Activated CD4-positive, CD25-positive, alpha-beta regulatory T cell treated with anti-CD3 and anti-CD28 coated beads, Interleukin-2, amount 50 U/mL, for 24 hours (primary cell): ENCODE results near the gene VIL1.

Experiments
- ATAC-seq, 2 donors: fragments of 150-1000 bp; cut with Tn5 transposase; one replicate each; pipeline ENCODE4 v1.10.0; 2021; ENCODE audit warnings: mild to moderate bottlenecking in 1 of 2, moderate library complexity in 1 of 2

Gene VIL1

DNA sequence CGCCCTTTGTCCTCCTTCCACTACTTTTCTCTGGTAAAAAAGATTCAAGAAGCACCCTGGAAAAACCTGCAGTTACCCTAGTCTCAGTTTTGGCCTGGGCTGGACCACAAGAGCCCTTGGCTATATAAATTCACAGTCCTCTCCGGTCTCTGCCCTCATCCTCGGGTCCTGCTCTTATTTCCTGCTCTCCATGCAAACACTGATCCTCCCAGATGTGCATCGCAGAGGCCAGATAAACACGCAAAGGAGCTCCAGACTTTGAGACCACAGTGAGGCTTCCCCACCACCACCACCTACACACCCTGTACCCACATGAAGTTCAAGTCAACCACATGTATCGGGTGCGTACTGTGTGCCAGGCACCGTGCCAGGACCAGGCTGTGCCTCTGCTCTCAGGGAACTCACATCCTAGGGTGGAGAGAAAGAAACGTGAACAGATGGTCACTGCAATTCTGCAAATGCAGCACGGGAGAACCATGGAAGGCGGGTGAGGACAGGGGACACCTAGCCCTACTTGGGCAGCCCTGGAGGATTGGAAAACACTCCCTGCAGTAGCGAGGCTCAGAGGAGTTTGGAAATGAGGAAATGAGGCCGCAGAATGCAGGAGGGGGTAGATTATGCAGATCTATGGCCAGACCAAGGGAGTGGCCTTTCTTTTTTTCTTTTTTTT is 11.8 kb upstream of the VIL1 start:
- peak; percentile 21 to 25 for ATAC-seq

DNA sequence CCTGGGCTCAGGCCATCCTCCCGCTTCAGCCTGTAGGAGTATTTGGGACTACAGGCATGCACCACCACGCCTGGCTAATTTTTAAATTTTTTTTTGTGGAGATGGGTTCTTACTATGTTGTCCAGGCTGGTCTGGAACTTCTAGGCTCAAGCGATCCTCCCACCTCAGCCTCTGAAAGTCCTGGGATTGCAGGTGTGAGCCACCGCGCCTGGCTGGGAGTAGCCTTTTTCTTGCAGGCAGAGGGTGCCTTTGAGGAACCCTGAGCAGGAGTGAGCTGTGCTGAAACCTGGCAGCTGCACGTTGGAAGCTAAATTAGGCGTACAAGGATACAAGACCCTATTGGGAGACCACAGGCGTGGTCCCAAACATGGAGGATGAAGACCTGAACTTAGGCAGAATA is 11.2 kb upstream of the VIL1 start:
- no peak for ATAC-seq

DNA sequence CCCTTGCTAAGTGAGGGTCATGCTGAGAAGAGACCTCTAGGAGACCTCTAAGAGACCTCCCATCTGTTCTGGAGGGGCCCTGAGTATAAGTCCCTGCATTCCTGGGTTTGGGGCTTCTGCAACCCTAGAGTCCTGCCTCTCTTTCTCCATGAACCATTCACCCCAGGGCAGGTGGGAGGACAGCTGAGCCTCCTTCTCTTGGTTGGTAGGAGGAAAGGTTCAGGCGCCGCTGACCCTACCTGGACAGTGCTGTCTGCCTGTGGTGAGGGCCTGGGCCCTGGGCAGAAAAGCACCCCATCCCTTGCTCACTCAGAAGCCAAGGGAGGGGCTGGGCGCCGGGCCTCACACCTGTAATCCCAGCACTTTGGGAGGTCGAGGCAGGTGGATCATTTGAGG is 604 bp upstream of the VIL1 start:
- ATAC-seq: no peak

DNA sequence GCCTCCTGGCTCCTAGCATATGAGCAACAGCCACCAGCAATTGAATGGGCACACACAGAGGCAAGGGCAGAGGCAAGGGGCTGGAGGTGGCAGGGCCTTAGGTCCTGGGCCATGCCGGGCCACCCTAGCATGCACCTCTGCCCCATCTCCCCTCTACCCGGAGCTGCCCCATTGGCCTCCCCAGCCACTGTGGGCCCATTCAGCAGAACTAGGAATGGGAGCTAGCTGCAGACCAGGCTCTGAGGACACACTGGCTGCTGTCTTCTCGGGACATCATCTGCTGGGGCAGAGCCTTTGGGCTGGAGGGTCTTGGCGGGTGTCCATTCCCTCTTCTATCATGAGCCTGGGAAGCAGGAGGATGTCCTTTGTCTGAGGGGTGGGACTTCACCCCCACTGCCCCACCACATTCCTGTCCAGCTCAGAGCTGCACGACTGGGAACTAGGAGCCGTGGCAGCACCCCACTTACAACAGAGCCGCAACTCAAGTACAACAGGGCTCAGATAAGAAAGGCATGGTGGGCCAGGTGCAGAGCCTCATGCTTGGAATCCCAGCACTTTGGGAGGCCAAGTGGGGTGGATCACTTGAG is 800 bp downstream of the VIL1 start:
- no peak for ATAC-seq

DNA sequence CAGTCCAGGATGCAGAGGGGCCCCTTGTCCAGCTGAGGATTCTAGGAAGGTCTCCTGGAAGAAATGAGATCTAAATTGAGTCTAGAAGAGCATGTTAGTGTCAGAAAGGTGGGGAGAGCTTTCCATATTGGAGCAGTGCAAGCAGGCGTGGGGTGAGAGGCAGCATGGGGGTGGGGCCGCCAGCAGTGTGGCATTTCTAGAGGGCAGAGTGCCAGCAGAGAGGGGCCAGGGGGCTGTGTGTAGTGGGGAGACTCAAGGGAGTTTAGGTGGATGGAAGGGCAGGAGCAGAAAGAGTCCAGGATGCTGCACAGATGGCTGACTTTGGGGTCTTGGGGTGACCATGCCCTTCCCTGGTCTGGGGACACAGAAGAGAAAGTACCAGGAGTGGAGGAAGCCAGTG is 2.1 kb downstream of the VIL1 start:
- no peak for ATAC-seq

DNA sequence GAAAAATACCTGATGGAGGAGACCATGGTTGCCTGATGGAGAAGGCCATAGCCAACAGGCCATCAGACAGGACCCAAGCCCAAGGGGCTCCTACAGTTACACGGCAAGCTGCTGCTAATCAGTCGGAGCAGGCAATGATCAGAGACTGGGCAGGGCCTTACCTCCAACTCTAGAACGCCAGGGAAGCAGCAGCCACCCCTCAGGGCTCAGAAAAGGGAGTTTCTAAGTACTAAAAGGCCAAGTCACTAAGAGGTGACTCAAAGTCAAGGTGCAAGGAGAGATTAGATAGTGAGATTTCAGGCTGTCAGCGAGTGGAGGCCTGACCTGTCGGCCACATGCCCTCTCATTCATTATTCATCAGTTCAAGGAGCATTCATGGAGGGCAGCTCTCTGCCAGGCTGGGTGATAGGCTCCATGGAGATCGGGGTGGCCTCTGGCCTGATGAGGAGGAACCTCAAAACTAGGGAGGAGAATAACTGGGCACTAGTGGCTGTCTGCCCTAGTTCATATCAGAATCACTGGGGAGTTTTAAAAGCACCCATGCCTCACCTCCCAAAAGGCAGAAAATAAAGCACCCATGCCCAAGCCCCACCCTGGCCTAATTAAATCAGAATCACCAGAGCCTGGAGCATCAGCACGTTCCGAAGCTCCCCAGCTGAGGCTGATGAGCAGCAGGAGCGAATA is 3.6 kb downstream of the VIL1 start:
- ATAC-seq: no peak

DNA sequence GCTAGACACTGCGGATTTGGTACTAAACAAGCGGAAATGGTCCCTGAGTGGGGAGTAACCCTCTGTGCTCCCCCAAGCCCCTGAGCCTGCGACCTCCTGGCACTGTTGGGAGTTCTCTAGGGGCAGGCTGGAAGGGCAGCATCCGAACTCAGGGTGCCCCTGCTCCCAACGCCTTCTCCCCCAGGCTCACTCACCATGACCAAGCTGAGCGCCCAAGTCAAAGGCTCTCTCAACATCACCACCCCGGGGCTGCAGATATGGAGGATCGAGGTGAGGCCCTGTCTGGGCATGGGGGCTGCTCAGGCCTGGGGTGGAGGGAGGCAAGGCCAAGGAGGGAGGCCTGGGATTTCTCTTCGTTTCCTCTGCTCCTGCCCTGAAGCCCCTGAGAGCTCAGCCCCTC is 4.7 kb downstream of the VIL1 start:
- no peak for ATAC-seq

DNA sequence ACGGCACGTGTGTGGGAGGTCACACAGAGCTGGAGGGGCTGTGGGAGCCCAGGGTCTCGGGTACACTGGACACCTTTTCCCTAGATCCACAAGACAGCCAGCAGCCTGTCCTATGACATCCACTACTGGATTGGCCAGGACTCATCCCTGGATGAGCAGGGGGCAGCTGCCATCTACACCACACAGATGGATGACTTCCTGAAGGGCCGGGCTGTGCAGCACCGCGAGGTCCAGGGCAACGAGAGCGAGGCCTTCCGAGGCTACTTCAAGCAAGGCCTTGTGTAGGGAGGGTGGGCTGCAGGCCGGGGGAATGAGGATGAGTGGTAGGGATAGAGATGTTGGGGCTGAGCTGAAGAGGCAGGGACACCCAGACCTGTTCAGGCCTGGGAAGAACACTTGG is 6.6 kb downstream of the VIL1 start:
- no peak for ATAC-seq

DNA sequence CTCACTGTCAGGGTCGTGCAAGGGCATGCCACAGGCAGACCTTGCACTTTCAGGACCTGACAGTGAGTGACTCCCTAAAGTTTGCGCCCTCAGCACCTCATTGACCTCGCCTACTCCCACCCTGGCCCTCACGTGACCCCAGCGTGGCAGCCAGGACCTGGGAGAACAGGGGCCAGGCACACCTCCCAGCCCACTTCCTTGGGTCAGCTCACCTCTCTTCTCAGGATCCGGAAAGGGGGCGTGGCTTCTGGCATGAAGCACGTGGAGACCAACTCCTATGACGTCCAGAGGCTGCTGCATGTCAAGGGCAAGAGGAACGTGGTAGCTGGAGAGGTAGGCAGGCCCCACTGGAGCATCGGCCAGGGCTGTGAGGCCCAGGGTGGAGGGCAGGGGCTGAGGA is 8.8 kb downstream of the VIL1 start:
- no peak for ATAC-seq

DNA sequence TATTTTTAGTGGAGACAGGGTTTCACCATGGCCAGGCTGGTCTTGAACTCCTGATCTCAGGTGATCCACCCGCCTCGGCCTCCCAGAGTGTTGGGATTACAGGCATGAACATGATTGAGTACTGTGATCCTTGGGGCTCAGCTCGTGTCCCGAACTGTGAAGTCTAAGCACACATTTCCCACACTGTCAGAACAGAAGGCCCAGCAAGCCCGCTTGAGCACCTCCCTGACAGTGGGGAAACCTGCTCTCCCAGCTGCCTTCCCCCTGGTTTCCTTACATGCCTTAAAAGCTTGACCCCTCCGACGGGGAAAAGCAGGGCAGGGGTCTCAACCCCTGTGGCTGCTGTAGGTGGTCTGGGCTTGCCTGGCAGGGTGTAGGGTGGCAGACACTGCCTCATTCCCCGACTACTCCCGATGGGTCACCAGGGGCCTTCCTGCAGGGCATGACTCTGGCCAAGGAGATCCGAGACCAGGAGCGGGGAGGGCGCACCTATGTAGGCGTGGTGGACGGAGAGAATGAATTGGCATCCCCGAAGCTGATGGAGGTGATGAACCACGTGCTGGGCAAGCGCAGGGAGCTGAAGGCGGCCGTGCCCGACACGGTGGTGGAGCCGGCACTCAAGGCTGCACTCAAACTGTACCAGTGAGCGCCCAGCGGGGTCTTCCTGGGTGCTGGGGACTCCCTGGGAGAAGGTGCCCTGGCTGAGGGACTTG is 10.1 kb downstream of the VIL1 start:
- no peak for ATAC-seq

DNA sequence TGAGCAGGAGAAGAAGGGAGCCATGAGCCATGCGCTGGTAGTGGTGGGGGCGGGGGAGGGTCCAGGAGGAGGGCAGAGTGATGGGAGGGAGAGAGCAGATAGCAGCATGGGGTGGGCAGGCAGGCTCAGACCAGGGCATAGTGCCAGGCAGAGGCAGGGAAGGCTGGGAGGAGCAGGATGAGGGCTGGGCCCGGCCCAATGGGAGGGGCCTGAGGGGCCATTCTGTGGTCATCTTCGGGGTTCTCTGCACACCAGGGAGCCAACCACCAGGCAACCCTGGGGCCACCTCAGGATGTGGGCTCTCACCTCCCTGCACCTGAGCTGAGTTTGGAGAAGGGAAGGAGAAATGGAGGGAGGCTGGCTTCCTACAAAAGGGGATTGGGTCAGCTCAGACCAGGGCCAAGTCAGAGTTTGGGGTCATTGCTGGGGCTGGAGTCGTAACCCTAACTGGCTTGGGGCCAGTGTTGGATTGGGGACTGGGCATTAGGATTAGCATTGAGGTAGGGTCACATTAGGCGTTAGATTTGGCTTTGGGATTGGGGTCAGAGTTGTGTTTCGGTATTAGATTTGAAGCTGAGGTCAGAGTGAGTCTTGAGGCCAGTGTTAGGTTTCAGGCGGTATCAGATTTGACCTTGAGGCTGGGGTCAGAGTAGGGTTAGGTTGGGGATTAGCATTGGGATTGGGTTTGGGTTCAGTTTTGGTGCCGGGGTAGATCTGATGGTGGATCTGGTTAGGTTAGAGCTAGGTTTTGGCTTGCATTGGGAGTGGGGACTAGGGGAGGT is 11.2 kb downstream of the VIL1 start:
- ATAC-seq: no peak

DNA sequence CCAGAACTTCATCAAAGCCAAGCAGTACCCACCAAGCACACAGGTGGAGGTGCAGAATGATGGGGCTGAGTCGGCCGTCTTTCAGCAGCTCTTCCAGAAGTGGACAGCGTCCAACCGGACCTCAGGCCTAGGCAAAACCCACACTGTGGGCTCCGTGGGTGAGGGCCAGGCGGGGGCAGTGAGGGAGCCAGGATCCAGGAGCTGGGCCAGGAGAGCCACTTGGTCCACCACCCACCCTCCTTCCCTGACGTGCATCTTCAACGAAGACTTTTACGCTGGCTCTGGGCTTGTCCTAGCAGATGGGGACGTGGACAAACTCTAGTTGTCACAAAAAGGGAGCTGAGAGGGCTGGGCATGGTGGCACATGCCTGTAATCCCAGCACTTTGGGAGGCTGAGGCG is 11.8 kb downstream of the VIL1 start:
- no peak for ATAC-seq

DNA sequence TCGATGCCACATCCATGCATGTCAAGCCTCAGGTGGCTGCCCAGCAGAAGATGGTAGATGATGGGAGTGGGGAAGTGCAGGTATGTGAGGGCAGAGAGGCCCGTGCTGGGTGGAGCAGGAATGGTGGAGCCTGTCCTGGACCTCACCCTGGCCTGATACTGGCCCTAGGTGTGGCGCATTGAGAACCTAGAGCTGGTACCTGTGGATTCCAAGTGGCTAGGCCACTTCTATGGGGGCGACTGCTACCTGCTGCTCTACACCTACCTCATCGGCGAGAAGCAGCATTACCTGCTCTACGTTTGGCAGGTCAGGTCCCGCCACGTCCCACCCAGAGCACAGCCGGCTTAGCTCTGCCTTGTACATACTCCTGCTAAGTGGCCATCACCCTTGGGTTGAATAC is 13.0 kb downstream of the VIL1 start:
- no peak for ATAC-seq

DNA sequence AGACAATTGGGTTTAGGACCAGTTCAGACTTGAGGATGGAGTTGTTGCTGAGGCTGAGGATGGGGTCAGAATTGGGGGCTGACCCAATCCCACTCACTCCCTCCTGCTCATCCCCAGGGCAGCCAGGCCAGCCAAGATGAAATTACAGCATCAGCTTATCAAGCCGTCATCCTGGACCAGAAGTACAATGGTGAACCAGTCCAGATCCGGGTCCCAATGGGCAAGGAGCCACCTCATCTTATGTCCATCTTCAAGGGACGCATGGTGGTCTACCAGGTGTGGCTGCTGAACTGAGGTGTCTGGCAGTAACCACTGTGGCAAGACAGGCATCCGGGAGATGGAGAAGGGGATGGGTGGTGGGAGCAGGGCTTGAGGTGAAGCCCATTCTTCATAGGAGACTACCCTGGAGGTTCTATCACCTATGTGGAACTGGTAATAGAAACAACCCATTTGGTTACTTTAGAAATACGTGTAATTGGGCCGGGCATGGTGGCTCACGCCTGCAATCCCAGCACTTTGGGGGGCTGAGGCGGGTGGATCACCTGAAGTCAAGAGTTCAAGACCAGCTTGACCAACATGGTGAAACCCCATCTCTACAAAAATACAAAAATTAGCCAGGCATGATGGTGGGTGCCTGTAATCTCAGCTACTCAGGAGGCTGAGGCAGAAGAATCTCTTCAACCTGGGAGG is 13.9 kb downstream of the VIL1 start:
- ATAC-seq: no peak

DNA sequence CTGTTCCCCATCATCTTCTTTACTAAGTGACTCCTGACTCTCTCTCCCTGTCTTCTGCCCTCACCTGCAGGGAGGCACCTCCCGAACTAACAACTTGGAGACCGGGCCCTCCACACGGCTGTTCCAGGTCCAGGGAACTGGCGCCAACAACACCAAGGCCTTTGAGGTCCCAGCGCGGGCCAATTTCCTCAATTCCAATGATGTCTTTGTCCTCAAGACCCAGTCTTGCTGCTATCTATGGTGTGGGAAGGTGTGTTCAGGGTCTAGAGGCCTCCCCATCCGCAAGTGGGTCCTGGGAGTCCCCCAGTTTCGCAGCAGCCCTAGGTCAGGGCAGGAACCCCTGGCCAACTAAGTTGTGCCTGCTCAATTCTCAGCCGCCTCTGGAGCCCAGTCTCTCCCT is 15.5 kb downstream of the VIL1 start:
- no peak for ATAC-seq

DNA sequence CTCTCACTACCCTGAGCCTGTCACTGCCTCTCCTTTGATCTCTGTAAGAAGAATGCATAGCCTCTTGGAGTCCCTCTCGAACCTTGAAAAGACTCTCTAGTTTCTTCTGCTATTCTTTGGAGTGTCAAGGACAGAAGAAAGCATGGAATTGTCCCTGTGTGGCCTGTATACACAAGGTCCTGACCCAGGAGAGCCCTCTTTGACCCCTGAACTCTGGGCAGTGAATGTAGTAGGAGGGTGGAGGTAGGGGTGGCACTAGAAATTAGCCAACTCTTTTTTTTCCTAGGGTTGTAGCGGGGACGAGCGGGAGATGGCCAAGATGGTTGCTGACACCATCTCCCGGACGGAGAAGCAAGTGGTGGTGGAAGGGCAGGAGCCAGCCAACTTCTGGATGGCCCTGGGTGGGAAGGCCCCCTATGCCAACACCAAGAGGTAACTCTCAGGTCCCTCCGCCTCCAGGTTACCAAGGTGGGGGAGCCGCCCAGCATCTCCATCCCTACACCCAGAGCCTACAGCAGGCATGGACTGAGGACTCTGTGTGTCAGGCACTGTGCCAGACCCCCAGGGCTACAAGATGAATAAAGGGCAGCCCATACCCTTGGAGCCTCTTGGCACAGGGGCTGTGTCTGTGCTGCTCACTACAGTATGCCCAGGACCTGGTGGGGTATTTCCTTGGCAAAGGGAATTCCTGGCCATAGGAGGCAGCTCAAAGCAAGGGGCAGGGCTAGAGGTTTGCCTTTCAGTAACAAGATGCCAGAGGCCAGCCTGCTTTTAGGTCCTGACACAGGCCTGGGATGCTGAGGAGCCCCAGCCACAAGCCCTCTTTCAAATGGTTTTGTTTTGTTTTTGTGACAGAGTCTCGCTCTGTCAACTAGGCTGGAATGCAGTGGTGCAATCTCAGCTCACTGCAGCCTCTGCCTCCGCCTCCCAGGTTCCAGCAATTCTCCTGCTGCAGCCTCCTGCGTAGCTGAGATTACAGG is 16.4 kb downstream of the VIL1 start:
- no peak for ATAC-seq

DNA sequence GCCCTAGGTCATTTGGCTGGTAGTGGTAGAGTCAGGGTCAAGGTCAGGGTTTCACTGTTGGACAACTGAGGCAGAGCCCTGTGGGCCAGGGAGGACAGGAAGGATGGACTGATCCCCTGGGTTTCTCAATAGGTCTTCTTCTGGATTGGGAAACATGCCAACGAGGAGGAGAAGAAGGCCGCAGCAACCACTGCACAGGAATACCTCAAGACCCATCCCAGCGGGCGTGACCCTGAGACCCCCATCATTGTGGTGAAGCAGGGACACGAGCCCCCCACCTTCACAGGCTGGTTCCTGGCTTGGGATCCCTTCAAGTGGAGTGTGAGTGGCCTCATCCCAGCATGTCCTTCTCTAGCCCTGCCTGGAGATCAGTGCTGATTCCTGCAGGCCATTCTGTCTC is 18.1 kb downstream of the VIL1 start:
- no peak for ATAC-seq

DNA sequence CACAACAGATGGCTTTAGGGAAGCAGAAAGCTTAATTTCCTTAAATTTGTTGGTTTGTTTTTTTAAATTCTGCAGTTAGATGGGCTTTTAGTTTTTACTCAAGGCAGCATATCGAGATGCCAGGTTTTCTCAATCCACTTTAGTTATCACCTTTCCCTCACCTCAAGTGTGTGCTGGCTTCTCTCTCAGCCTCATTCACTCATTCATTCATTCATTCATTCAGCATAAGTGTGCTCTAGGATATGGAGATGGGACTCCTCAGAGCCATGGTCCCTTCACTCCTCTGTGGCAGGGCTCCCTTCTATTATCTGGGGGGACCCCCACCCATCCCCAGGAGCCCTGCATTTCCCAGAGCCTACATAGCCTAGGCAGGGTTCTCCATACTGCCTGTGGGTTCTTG is 19.0 kb downstream of the VIL1 start:
- no peak for ATAC-seq

DNA sequence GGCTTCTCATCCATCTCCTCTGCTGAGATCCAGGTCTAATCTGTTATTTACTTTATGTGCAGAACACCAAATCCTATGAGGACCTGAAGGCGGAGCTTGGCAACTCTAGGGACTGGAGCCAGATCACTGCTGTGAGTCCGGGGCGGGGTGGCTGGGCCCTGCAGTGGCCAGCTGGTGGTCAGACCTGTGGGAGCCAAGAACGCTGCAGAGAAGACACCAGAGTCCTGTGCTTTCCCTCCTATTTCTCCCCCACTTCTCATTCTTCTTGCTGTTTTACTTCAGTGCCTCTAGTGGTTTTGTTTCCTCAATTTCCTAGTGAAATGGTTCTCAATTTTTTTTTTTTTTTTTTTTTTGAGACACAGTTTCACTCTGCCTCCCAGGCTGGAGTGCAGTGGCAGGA is 19.7 kb downstream of the VIL1 start:
- no peak for ATAC-seq

DNA sequence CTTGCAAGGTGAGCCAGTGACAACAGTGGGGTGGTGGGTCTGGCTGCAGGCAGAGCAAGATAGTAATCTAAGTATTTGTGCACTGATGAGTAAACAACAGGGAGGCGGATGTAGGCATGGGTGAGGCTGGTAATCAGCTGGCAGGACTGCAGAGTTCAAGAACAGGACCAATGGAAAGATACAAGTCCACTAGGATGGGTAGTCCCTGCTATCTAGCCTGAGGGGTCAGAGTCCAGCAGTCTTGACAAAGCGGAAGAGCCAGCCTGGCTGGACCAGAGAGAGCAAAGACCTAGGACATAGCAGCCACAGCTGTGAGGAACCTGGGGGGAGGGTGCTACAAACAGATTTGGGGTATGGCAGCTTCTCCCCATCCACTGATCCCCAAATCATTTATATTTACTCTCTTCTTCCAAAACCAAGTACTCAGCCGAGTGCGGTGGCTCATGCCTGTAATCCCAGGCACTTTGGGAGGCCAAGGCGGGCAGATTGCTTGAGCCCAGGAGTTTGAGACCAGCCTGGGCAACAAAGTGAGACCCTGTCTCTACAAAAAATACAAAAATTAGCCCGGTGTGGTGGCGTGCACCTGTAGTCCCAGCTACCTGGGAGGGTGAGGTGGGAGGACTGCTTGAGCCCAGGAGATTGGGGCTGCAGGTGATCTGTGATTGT is 25.9 kb downstream of the VIL1 start:
- no peak for ATAC-seq

DNA sequence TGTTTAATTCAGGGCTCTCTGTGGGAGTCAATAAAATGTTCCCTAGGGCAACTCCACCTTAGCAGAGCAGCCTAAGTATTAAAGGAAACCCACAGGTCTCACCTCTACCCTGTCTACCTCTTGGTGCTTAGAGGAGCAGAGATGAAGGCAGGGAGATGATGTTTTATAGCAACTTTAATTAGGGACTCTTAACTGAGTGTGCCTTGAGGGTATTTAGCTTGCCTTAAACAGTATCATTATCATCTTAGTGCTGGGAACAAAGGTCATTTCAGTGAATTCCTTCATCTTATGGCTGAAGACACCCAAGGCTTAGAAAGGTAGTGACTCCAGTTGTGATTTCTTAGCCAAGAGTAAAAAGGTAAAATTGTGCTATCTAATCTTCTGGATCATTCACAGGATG is 26.7 kb downstream of the VIL1 start:
- no peak for ATAC-seq
